Pancreas (tissue), 10 donors: ENCODE results near the gene MYH3. TPM values are rescaled to one million over a fixed set of nuclear protein-coding genes. Genes with fewer than 3 reads are reported as not detected.

ENCODE experiments used
- ATAC-seq, 4 donors: fragments of 200-7000 bp; cut with Tn5 transposase; one replicate each; pipeline versions ENCODE4 v1.8.0 to v1.9.1; 2020; ENCODE audit warnings: mild to moderate bottlenecking in 4 of 4, moderate library complexity in 4 of 4
- DNase-seq, 6 donors: peaks; one replicate each; pipeline ENCODE4 v3.0.0-alpha.2; 2020
- FAIRE-seq: peaks from 2 replicates; lab custom pipeline; 2012; peaks lifted over from hg19 to GRCh38; lab: Jason Lieb, UNC
- H3K27ac ChIP-seq, 4 donors: fragments of 200-600 bp; sonication (generic); 1 replicate in 3 of 4; 2 replicates in 1 of 4; pipeline versions ENCODE4 v1.5.0 to v1.8.0; 2020
- H3K27me3 ChIP-seq, 4 donors: fragments of 200-600 bp; one replicate each; pipeline ENCODE4 v1.8.0; 2021
- H3K36me3 ChIP-seq, 3 donors: fragments of 200-600 bp; sonication (generic) in 1 of 3; one replicate each; pipeline versions ENCODE4 v1.5.0 to v1.8.0; 2020 to 2021
- H3K4me1 ChIP-seq, 3 donors: fragments of 200-600 bp; one replicate each; pipeline ENCODE4 v1.8.0; 2021
- H3K4me3 ChIP-seq, 4 donors: fragments of 200-600 bp; sonication (generic) in 2 of 4; one replicate each; pipeline versions ENCODE4 v1.5.0 to v1.8.0; 2020 to 2021
- H3K9me3 ChIP-seq, 4 donors: fragments of 200-600 bp; one replicate each; pipeline ENCODE4 v1.8.0; 2021
- WGBS, 2 donors: extraction: QIAGEN DNeasy Blood & Tissue Kit; methylation state at CpG; one replicate each; pipeline ENCODE4 v1.1.7; 2013; 5-methylcytosine and 5-hydroxymethylcytosine counted together
- intact Hi-C, 3 donors: fragments of 100-400 bp; cut with DNase I; formaldehyde crosslinking; loops; one replicate each; pipeline versions ENCODE4 v1.11.1 to v1.14.2; 2022
- polyA plus RNA-seq, 2 donors: library from polyadenylated mRNA; stranded (reverse); fragments of 200-250 nt; gene quantifications; one replicate each; pipeline ENCODE4 v1.2.3, GENCODE V29; 2013
- total RNA-seq, 6 donors: library from RNA; stranded (reverse); fragmentation: NEBNext Ultra II Directional in 4 of 6; extraction: Animal tissue kit (Norgen Biotek cat#: 25700) in 4 of 6; gene quantifications; one replicate each; pipeline versions ENCODE4 v1.2.1 to v1.2.4, GENCODE V29; 2021 to 2023
- TF ChIP-seq, protein P1 (sequence below), 4 donors: fragments of 200-600 bp; sonication (generic) in 3 of 4; IDR thresholded peaks; one replicate each; pipeline versions ENCODE4 v1.5.0 to v1.8.0; 2021; ENCODE audit warnings: antibody characterized with exemption in 4 of 4
- donor health status: healthy with polysubstance abuse.
- donor health status: DM: no; HTN: no; CAD: no; lungs with moderate emphysema.
- donor health status: DM: no; HTN: no; CAD: no.
- donor health status: control.
- donor health status: control.
- donor health status: Bipolar disorder and iron deficiency.
- donor health status: DM: yes; HTN: yes; CAD: no.
- donor health status: DM: no; HTN: no; CAD: no.
- donor health status: DM: no; HTN: no; CAD: no.
- donor health status: DM: yes; HTN: yes; CAD: no.

The MYH3 gene
- total and polyA plus RNA-seq, 8 donors, result 0.63 to 13.5 (median 2.2) TPM

- no peaks in the 10 kb centered on the region for H3K27me3 ChIP-seq
- H3K4me1 ChIP-seq, result no peaks in the 10 kb centered on the region
- H3K4me3 ChIP-seq, result no peak overlapping the region
- TF ChIP-seq, protein P1, sequence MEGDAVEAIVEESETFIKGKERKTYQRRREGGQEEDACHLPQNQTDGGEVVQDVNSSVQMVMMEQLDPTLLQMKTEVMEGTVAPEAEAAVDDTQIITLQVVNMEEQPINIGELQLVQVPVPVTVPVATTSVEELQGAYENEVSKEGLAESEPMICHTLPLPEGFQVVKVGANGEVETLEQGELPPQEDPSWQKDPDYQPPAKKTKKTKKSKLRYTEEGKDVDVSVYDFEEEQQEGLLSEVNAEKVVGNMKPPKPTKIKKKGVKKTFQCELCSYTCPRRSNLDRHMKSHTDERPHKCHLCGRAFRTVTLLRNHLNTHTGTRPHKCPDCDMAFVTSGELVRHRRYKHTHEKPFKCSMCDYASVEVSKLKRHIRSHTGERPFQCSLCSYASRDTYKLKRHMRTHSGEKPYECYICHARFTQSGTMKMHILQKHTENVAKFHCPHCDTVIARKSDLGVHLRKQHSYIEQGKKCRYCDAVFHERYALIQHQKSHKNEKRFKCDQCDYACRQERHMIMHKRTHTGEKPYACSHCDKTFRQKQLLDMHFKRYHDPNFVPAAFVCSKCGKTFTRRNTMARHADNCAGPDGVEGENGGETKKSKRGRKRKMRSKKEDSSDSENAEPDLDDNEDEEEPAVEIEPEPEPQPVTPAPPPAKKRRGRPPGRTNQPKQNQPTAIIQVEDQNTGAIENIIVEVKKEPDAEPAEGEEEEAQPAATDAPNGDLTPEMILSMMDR (IDR thresholded peaks at IDR 0.05), result no peak
- no peak for DNase-seq
- no peak for FAIRE-seq
- intact Hi-C loops, result no loop called here
- no peaks in the 10 kb centered on the region for H3K9me3 ChIP-seq
- no peaks in the 10 kb centered on the region for H3K36me3 ChIP-seq
- no peak for ATAC-seq
- 52 to 58% methylated on average over 9 of the region's 9 CpGs for WGBS, 2 donors
- H3K27ac ChIP-seq, result no peak overlapping the region
These were observed 30.7 kb downstream of the MYH3 start for GRCh38 chr17:10626390-10626789.

GRCh38 chr17:10624969-10625368 is 32.1 kb downstream of the MYH3 start:
- 80 to 84% methylated on average over 11 of the region's 11 CpGs for WGBS, 2 donors
- Histone ChIP-seq H3K27ac (no peak overlapping the region), H3K4me1 (no peaks in the 10 kb centered on the region), H3K4me3 (no peak overlapping the region), H3K27me3 (no peaks in the 10 kb centered on the region), H3K36me3 (no peaks in the 10 kb centered on the region), H3K9me3 (no peaks in the 10 kb centered on the region)
- no peak for ATAC-seq
- FAIRE-seq, result no peak
- TF ChIP-seq, protein P1 (IDR thresholded peaks at IDR 0.05), result no peak
- no peak for DNase-seq
- intact Hi-C loops, result no loop called here

DNA sequence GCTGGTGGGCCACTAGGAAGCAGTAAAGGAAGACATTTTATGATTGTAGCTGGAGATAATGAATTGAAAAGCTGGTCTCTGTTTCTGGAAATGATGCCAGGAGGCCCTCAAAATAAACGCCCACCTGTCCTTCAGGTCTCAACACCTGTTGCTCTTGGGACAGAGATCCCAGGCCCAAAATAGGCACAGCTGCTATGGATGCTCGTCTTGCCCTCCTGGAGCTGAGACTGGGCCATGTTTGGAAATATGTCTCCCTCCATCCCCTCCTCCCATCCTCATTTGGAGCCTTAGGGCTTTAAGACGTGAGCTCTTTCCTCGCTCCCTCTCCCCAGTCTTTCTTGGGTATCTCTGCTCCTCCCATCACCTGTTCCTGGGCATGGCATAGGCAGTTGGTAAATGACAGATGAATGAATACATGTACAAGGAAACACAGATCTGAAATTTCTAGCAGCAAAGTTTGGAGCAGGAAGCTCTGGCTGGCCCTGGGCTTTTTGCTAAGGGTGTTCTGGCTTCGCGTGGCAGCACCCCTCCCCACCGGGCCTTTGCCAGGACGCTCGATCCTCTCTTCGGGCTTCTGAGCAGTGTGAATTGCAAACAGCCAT is 33.3 kb downstream of the MYH3 start:
- Histone ChIP-seq H3K9me3 (no peaks in the 10 kb centered on the region), H3K4me3 (no peak overlapping the region), H3K36me3 (no peaks in the 10 kb centered on the region), H3K27ac (no peak overlapping the region), H3K4me1 (no peaks in the 10 kb centered on the region), H3K27me3 (no peaks in the 10 kb centered on the region)
- DNase-seq, result no peak
- ATAC-seq, result no peak
- intact Hi-C loops, result no loop called here
- WGBS, 2 donors, result 67 to 81% methylated on average over 10 of the region's 10 CpGs
- FAIRE-seq, result no peak
- TF ChIP-seq, protein P1 (IDR thresholded peaks at IDR 0.05), result no peak

- Histone ChIP-seq H3K27ac (no peak overlapping the region), H3K36me3 (no peaks in the 10 kb centered on the region), H3K9me3 (no peaks in the 10 kb centered on the region), H3K4me1 (no peaks in the 10 kb centered on the region), H3K4me3 (no peak overlapping the region), H3K27me3 (no peaks in the 10 kb centered on the region)
- 67 to 71% methylated on average over 14 of the region's 14 CpGs for WGBS, 2 donors
- no peak for FAIRE-seq
- no peak for ATAC-seq
- TF ChIP-seq, protein P1 (IDR thresholded peaks at IDR 0.05), result no peak
- DNase-seq, result no peak
- intact Hi-C loops, result no loop called here
These were observed 34.3 kb downstream of the MYH3 start for GRCh38 chr17:10622617-10623485.

- DNase-seq, result no peak
- intact Hi-C loops, result no loop called here
- no peak overlapping the region for H3K27ac ChIP-seq
- H3K27me3 ChIP-seq, result no peaks in the 10 kb centered on the region
- WGBS, 2 donors, result 75 to 76% methylated on average over 6 of the region's 6 CpGs
- no peaks in the 10 kb centered on the region for H3K4me1 ChIP-seq
- no peaks in the 10 kb centered on the region for H3K9me3 ChIP-seq
- no peak overlapping the region for H3K4me3 ChIP-seq
- no peaks in the 10 kb centered on the region for H3K36me3 ChIP-seq
- ATAC-seq, result no peak
- TF ChIP-seq, protein P1 (IDR thresholded peaks at IDR 0.05), result no peak
- FAIRE-seq, result no peak
These were observed 35.7 kb downstream of the MYH3 start for GRCh38 chr17:10621397-10621796.
